ENCODE data around the gene RGPD4.
A peak's percentile ranks its signal among the peaks of the same experiment; 100 is the strongest.
"Not testable (repeated sequence)": the region's sequence is repeated elsewhere in the genome, so short reads cannot be mapped to it uniquely, and the experiment has no call there.

- not testable (repeated sequence) for TF ChIP-seq POLR2A (IDR thresholded peaks at IDR 0.05)
- peak in 1 of 6 experiments; percentile 8 for TF ChIP-seq CTCF (IDR thresholded peaks at IDR 0.05)
Observed at GRCh38 chr2:107916121-107916520, 89.4 kb downstream of the RGPD4 start.

Measured in esophagus squamous epithelium (tissue), 4 donors.